Effector memory CD4-positive, alpha-beta T cell (primary cell): ENCODE data around the gene ZBP1.

Experiments
- DNase-seq, 3 donors: peaks; one replicate each; pipeline ENCODE4 v3.0.0-alpha.2; 2020
- H3K27ac ChIP-seq: 2 replicates; pipeline ENCODE4 v1.7.0; 2013; ENCODE audit warnings: mild to moderate bottlenecking, low read length, moderate library complexity; ENCODE audit not compliant: insufficient read depth, poor library complexity, severe bottlenecking
- H3K27me3 ChIP-seq: replicated peaks from 2 replicates; pipeline ENCODE4 v1.7.0; 2013; ENCODE audit warnings: mild to moderate bottlenecking, low read length; ENCODE audit not compliant: insufficient read depth, control insufficient read depth, poor library complexity, severe bottlenecking
- H3K36me3 ChIP-seq: 2 replicates; pipeline ENCODE4 v1.7.0; 2013; ENCODE audit warnings: mild to moderate bottlenecking, low read length, moderate library complexity; ENCODE audit not compliant: control insufficient read depth, insufficient read depth
- H3K4me1 ChIP-seq: 2 replicates; pipeline ENCODE4 v1.7.0; 2013; ENCODE audit warnings: low read length, mild to moderate bottlenecking; ENCODE audit not compliant: control insufficient read depth, insufficient read depth, poor library complexity, severe bottlenecking
- H3K4me3 ChIP-seq: 2 replicates; pipeline ENCODE4 v1.7.0; 2013; ENCODE audit warnings: low read length, low read depth, mild to moderate bottlenecking; ENCODE audit not compliant: insufficient read depth, poor library complexity, severe bottlenecking
- H3K9me3 ChIP-seq: 2 replicates; pipeline ENCODE4 v1.7.0; 2013; ENCODE audit warnings: mild to moderate bottlenecking, low read length, moderate library complexity; ENCODE audit not compliant: control insufficient read depth

The ZBP1 gene

GRCh38 chr20:57625181-57625958, 5.1 kb upstream of the ZBP1 start:
- Histone ChIP-seq H3K4me1 (peaks cover 33% of the 10 kb centered on the region), H3K27ac (no peak overlapping the region), H3K36me3 (no peaks in the 10 kb centered on the region), H3K27me3 (no peaks in the 10 kb centered on the region), H3K4me3 (no peak overlapping the region), H3K9me3 (no peaks in the 10 kb centered on the region)
- DNase-seq = no peak

- no peak overlapping the region for H3K27ac ChIP-seq
- DNase-seq = no peak
- no peaks in the 10 kb centered on the region for H3K9me3 ChIP-seq
- H3K27me3 ChIP-seq = no peaks in the 10 kb centered on the region
- H3K36me3 ChIP-seq = no peaks in the 10 kb centered on the region
- H3K4me3 ChIP-seq = no peak overlapping the region
- peaks cover 40% of the 10 kb centered on the region for H3K4me1 ChIP-seq
These were observed 3.9 kb upstream of the ZBP1 start for GRCh38 chr20:57624124-57624523.

GRCh38 chr20:57622579-57623381, 2.6 kb upstream of the ZBP1 start:
- H3K36me3 ChIP-seq = no peaks in the 10 kb centered on the region
- DNase-seq = peak; percentile 54 to 58 (median 54)
- H3K27ac ChIP-seq = no peak overlapping the region
- peaks cover 50% of the 10 kb centered on the region for H3K4me1 ChIP-seq
- H3K4me3 ChIP-seq = no peak overlapping the region
- H3K9me3 ChIP-seq = no peaks in the 10 kb centered on the region
- H3K27me3 ChIP-seq = no peaks in the 10 kb centered on the region

GRCh38 chr20:57622201-57622570, 2.0 kb upstream of the ZBP1 start:
- no peak overlapping the region for H3K4me3 ChIP-seq
- H3K4me1 ChIP-seq = peaks cover 50% of the 10 kb centered on the region
- no peaks in the 10 kb centered on the region for H3K27me3 ChIP-seq
- H3K9me3 ChIP-seq = no peaks in the 10 kb centered on the region
- no peaks in the 10 kb centered on the region for H3K36me3 ChIP-seq
- no peak overlapping the region for H3K27ac ChIP-seq
- DNase-seq = no peak

GRCh38 chr20:57621421-57622200, 1.4 kb upstream of the ZBP1 start:
- H3K4me1 ChIP-seq = peaks cover 55% of the 10 kb centered on the region
- no peak for DNase-seq
- H3K36me3 ChIP-seq = no peaks in the 10 kb centered on the region
- H3K27me3 ChIP-seq = no peaks in the 10 kb centered on the region
- H3K9me3 ChIP-seq = no peaks in the 10 kb centered on the region
- no peak overlapping the region for H3K4me3 ChIP-seq
- H3K27ac ChIP-seq = peak overlapping the region; percentile 85

GRCh38 chr20:57620999-57621398, 773 bp upstream of the ZBP1 start:
- H3K27ac ChIP-seq = peak overlapping the region; percentile 85
- no peak for DNase-seq
- H3K36me3 ChIP-seq = peaks cover 4% of the 10 kb centered on the region
- H3K9me3 ChIP-seq = no peaks in the 10 kb centered on the region
- H3K4me1 ChIP-seq = peaks cover 60% of the 10 kb centered on the region
- no peak overlapping the region for H3K4me3 ChIP-seq
- no peaks in the 10 kb centered on the region for H3K27me3 ChIP-seq

- peak; percentile 50 to 58 (median 58) for DNase-seq
- peak overlapping the region; percentile 85 for H3K27ac ChIP-seq
- H3K9me3 ChIP-seq = no peaks in the 10 kb centered on the region
- peaks cover 62% of the 10 kb centered on the region for H3K4me1 ChIP-seq
- peaks cover 22% of the 10 kb centered on the region for H3K36me3 ChIP-seq
- H3K4me3 ChIP-seq = peak overlapping the region; percentile 48
- H3K27me3 ChIP-seq = no peaks in the 10 kb centered on the region
These were observed 985 bp downstream of the ZBP1 start for GRCh38 chr20:57619051-57619831.

- Histone ChIP-seq H3K4me1 (peaks cover 62% of the 10 kb centered on the region), H3K27me3 (no peaks in the 10 kb centered on the region), H3K9me3 (no peaks in the 10 kb centered on the region), H3K4me3 (peak overlapping the region; percentile 48), H3K27ac (peak overlapping the region; percentile 85), H3K36me3 (peaks cover 23% of the 10 kb centered on the region)
- no peak for DNase-seq
These were observed 1.5 kb downstream of the ZBP1 start for GRCh38 chr20:57618764-57619050.

GRCh38 chr20:57618091-57618763, 2.0 kb downstream of the ZBP1 start:
- peaks cover 62% of the 10 kb centered on the region for H3K4me1 ChIP-seq
- DNase-seq = peak in 1 of 3 donors; percentile 33
- H3K27me3 ChIP-seq = no peaks in the 10 kb centered on the region

More at GRCh38 chr20:57618091-57618763, 2.0 kb downstream of the ZBP1 start:
- Histone ChIP-seq H3K9me3 (no peaks in the 10 kb centered on the region), H3K27ac (peak overlapping the region; percentile 85), H3K36me3 (peaks cover 28% of the 10 kb centered on the region), H3K4me3 (peak overlapping the region; percentile 48)
